Caco-2 (cell line): ENCODE results near the gene CRYGN. TPM values are rescaled to one million over a fixed set of nuclear protein-coding genes. Genes with fewer than 3 reads are reported as not detected.

Experiments
- BruUV-seq: library from RNA; stranded (reverse); fragments of 400-500 nt; replicated peaks from 2 replicates; lab custom pipeline; 2021; lab: Mats Ljungman, UMichigan
- CTCF ChIA-PET: fragments of 300-600 bp; sonication (Branson Sonifier 250); formaldehyde crosslinking; loops from one replicate; lab custom pipeline; 2022; ENCODE audit warnings: antibody characterized with exemption; lab: Charles Lee
- POLR2A ChIA-PET: fragments of 300-600 bp; sonication (Branson Sonifier 250); formaldehyde crosslinking; loops from one replicate; lab custom pipeline; 2022; ENCODE audit warnings: antibody characterized with exemption; lab: Charles Lee
- DNase-seq, 2 experiments: peaks; one replicate each; pipeline versions ENCODE4 v3.0.0 to v3.0.0-alpha.2; 2020 to 2022
- H3K27me3 ChIP-seq: replicated peaks from 2 replicates; pipeline ENCODE4 v1.6.0; 2011; ENCODE audit warnings: low read length; ENCODE audit not compliant: control insufficient read depth, insufficient read depth
- H3K36me3 ChIP-seq: 2 replicates; pipeline ENCODE4 v1.5.1; 2011; ENCODE audit warnings: low read length; ENCODE audit not compliant: control insufficient read depth, insufficient read depth
- H3K4me1 ChIP-seq: fragments of 250-450 bp; sonication (Bioruptor Pico); 2 replicates; pipeline ENCODE4 v1.5.1; 2020; ENCODE audit warnings: mild to moderate bottlenecking
- H3K4me3 ChIP-seq: 2 replicates; pipeline ENCODE4 v1.5.1; 2011; ENCODE audit warnings: low read depth, mild to moderate bottlenecking, control low read depth, low read length
- H3K9me3 ChIP-seq: fragments of 250-450 bp; sonication (Bioruptor Pico); 2 replicates; pipeline ENCODE4 v1.5.1; 2020; ENCODE audit warnings: mild to moderate bottlenecking, moderate library complexity
- H3K27ac Mint-ChIP-seq: one replicate; pipeline ENCODE4 v1.8.0; 2022; ENCODE audit warnings: mixed read lengths; ENCODE audit not compliant: unreplicated experiment
- H3K27me3 Mint-ChIP-seq: one replicate; pipeline ENCODE4 v1.8.0; 2022; ENCODE audit warnings: mixed read lengths; ENCODE audit not compliant: insufficient read depth, unreplicated experiment
- H3K36me3 Mint-ChIP-seq: one replicate; pipeline ENCODE4 v1.8.0; 2022; ENCODE audit warnings: mild to moderate bottlenecking, mixed read lengths; ENCODE audit not compliant: insufficient read depth, unreplicated experiment
- H3K4me1 Mint-ChIP-seq: one replicate; pipeline ENCODE4 v1.8.0; 2022; ENCODE audit warnings: low read depth, mixed read lengths; ENCODE audit not compliant: unreplicated experiment
- H3K4me3 Mint-ChIP-seq: one replicate; pipeline ENCODE4 v1.8.0; 2022; ENCODE audit warnings: mild to moderate bottlenecking, moderate library complexity, mixed read lengths; ENCODE audit not compliant: unreplicated experiment
- H3K9me3 Mint-ChIP-seq: one replicate; pipeline ENCODE4 v1.8.0; 2022; ENCODE audit warnings: mixed read lengths; ENCODE audit not compliant: unreplicated experiment
- CTCF ChIP-seq, 2 experiments: fragments of 200-600 bp in 1 of 2; IDR thresholded peaks; 1 replicate in 1 of 2; 2 replicates in 1 of 2; pipeline versions ENCODE4 v1.5.1 to v1.8.0; 2011 to 2022; ENCODE audit warnings: antibody characterized with exemption in 1 of 2, control low read depth in 1 of 2, inconsistent platforms in 1 of 2, low read depth in 1 of 2, low read length in 1 of 2, mild to moderate bottlenecking in 1 of 2, moderate library complexity in 1 of 2; ENCODE audit not compliant: insufficient read depth in 1 of 2, severe bottlenecking in 1 of 2, unreplicated experiment in 1 of 2
- intact Hi-C: fragments of 100-400 bp; cut with micrococcal nuclease; formaldehyde crosslinking; loops from one replicate; pipeline ENCODE4 v1.10.0; 2022; ENCODE audit not compliant: unreplicated experiment
- total RNA-seq: library from RNA; stranded (reverse); gene quantifications from 2 replicates; pipeline ENCODE4 v1.2.3, GENCODE V29; 2022

CRYGN gene
- total RNA-seq, 1 experiment from 2014 or later = not detected

GRCh38 chr7:151384776-151385625, 54.9 kb downstream of the CRYGN start:
- H3K4me1 Mint-ChIP-seq = no peaks in the 10 kb centered on the region
- no peaks in the 10 kb centered on the region for H3K36me3 Mint-ChIP-seq
- no peak for TF ChIP-seq CTCF (IDR thresholded peaks at IDR 0.05; ENCODE audit: insufficient read depth in 1 of 2, low read depth in 1 of 2, low read length in 1 of 2, severe bottlenecking in 1 of 2, unreplicated experiment in 1 of 2)
- BruUV-seq = no TSS peak
- H3K4me3 Mint-ChIP-seq = no peak overlapping the region
- no peak overlapping the region for H3K4me3 ChIP-seq
- H3K36me3 ChIP-seq = no peaks in the 10 kb centered on the region
- POLR2A ChIA-PET = no interaction called here
- H3K9me3 Mint-ChIP-seq = no peaks in the 10 kb centered on the region
- H3K27me3 Mint-ChIP-seq = peaks cover 9% of the 10 kb centered on the region
- peaks cover 11% of the 10 kb centered on the region for H3K4me1 ChIP-seq
- no peak for DNase-seq
- no peak overlapping the region for H3K27ac Mint-ChIP-seq
- CTCF ChIA-PET = no interaction called here
- H3K9me3 ChIP-seq = no peaks in the 10 kb centered on the region
- H3K27me3 ChIP-seq = no peaks in the 10 kb centered on the region; the same call in 1 of the 2 replicates
- intact Hi-C loops = no loop called here

GRCh38 chr7:151384352-151384697, 55.6 kb downstream of the CRYGN start:
- CTCF ChIA-PET = no interaction called here
- BruUV-seq = no TSS peak

More at GRCh38 chr7:151384352-151384697, 55.6 kb downstream of the CRYGN start:
- no peak overlapping the region for H3K4me3 ChIP-seq
- intact Hi-C loops = no loop called here
- no peaks in the 10 kb centered on the region for H3K9me3 Mint-ChIP-seq
- no peaks in the 10 kb centered on the region for H3K9me3 ChIP-seq
- H3K4me1 Mint-ChIP-seq = no peaks in the 10 kb centered on the region
- no peak for DNase-seq
- H3K36me3 ChIP-seq = no peaks in the 10 kb centered on the region
- H3K4me1 ChIP-seq = peaks cover 11% of the 10 kb centered on the region
- H3K36me3 Mint-ChIP-seq = peaks cover 5% of the 10 kb centered on the region
- H3K27me3 ChIP-seq = no peaks in the 10 kb centered on the region; the same call in 1 of the 2 replicates
- no peak for TF ChIP-seq CTCF (IDR thresholded peaks at IDR 0.05; ENCODE audit: insufficient read depth in 1 of 2, low read depth in 1 of 2, low read length in 1 of 2, severe bottlenecking in 1 of 2, unreplicated experiment in 1 of 2)
- peaks cover 7% of the 10 kb centered on the region for H3K27me3 Mint-ChIP-seq
- POLR2A ChIA-PET = no interaction called here
- H3K4me3 Mint-ChIP-seq = no peak overlapping the region
- H3K27ac Mint-ChIP-seq = no peak overlapping the region
